HG02884 (cell line): ENCODE data around the gene VN1R4.
"Not testable (repeated sequence)": the region's sequence is repeated elsewhere in the genome, so short reads cannot be mapped to it uniquely, and the experiment has no call there.

ENCODE experiments used
- ATAC-seq: cut with Tn5 transposase; IDR thresholded peaks from one replicate; pipeline ENCODE4 v1.9.1; 2021; ENCODE audit warnings: mild to moderate bottlenecking, moderate library complexity; ENCODE audit not compliant: unreplicated experiment

VN1R4 gene

GRCh38 chr19:53267623-53268022 lies at the start of gene VN1R4:
Gene VN1R4, minus strand, starts transcription at chr19:53267723. Its CDS starts 58 bp downstream, at chr19:53267665.
- ATAC-seq = not testable (repeated sequence)

- no peak for ATAC-seq
Measured at GRCh38 chr19:53311897-53312296, 44.4 kb upstream of the VN1R4 start.

- no peak for ATAC-seq
Measured at GRCh38 chr19:53311044-53311443, 43.5 kb upstream of the VN1R4 start.

GRCh38 chr19:53308339-53308811 lies 40.9 kb upstream of the VN1R4 start:
- ATAC-seq = no peak

GRCh38 chr19:53301341-53301740 lies 33.8 kb upstream of the VN1R4 start:
- ATAC-seq = not testable (repeated sequence)

GRCh38 chr19:53294786-53295441 lies 27.4 kb upstream of the VN1R4 start:
- no peak for ATAC-seq

GRCh38 chr19:53290758-53291549 lies 23.4 kb upstream of the VN1R4 start:
- no peak for ATAC-seq

GRCh38 chr19:53285087-53285486 lies 17.6 kb upstream of the VN1R4 start:
- no peak for ATAC-seq

- ATAC-seq = not testable (repeated sequence)
Measured at GRCh38 chr19:53281947-53282346, 14.4 kb upstream of the VN1R4 start.

GRCh38 chr19:53275480-53275879 lies 8.0 kb upstream of the VN1R4 start:
- no peak for ATAC-seq

- no peak for ATAC-seq
Measured at GRCh38 chr19:53272044-53272443, 4.5 kb upstream of the VN1R4 start.

GRCh38 chr19:53269861-53270260 lies 2.3 kb upstream of the VN1R4 start:
- ATAC-seq = not testable (repeated sequence)

- not testable (repeated sequence) for ATAC-seq
Measured at GRCh38 chr19:53257715-53258342, 9.7 kb downstream of the VN1R4 start, which contains the start of gene VN1R2. Gene VN1R2, plus strand, starts transcription at chr19:53258292. Its CDS starts 84 bp downstream, at chr19:53258376.

- ATAC-seq = no peak
Measured at GRCh38 chr19:53254411-53255341, 12.8 kb downstream of the VN1R4 start, which contains the start of gene ZNF677. Gene ZNF677, minus strand, starts transcription at chr19:53254873. Its CDS starts 3,323 bp downstream, at chr19:53251550.

- no peak for ATAC-seq
Measured at GRCh38 chr19:53246498-53246897, 21.0 kb downstream of the VN1R4 start.

- ATAC-seq = no peak
Measured at GRCh38 chr19:53237114-53237777, 30.3 kb downstream of the VN1R4 start.

GRCh38 chr19:53224606-53225005 lies 42.9 kb downstream of the VN1R4 start:
- ATAC-seq = no peak

GRCh38 chr19:53222716-53223115 lies 44.8 kb downstream of the VN1R4 start:
- not testable (repeated sequence) for ATAC-seq
